SU-DHL-6 (cell line): ENCODE measurements around the gene CACNB4.

Experiments
- CTCF ChIP-seq: fragments of 200-600 bp; sonication (generic); IDR thresholded peaks from one replicate; pipeline ENCODE4 v1.5.1; 2017; ENCODE audit warnings: antibody characterized with exemption, mild to moderate bottlenecking, low read length, moderate library complexity; ENCODE audit not compliant: insufficient read depth, poor library complexity, severe bottlenecking
- EZH2phosphoT487 ChIP-seq: fragments of 200-600 bp; sonication (generic), shearing (Covaris generic); conservative IDR thresholded peaks from 2 replicates; pipeline ENCODE4 v1.6.1; 2018; ENCODE audit warnings: mild to moderate bottlenecking, antibody characterized with exemption, low read length, moderate library complexity, mixed read lengths

- TF ChIP-seq CTCF, result no peak
- TF ChIP-seq EZH2phosphoT487, result no peak
These were observed 190.5 kb downstream of the CACNB4 start for GRCh38 chr2:151908204-151908882.
